ENCODE measurements around the gene MECP2. TPM values are rescaled to one million over a fixed set of nuclear protein-coding genes. Genes with fewer than 3 reads are reported as not detected.

MECP2 gene
- total and polyA plus RNA-seq, 2 donors (not counting 1 experiment from before 2014, with no cell fraction given): 20.0 to 122 TPM

DNA sequence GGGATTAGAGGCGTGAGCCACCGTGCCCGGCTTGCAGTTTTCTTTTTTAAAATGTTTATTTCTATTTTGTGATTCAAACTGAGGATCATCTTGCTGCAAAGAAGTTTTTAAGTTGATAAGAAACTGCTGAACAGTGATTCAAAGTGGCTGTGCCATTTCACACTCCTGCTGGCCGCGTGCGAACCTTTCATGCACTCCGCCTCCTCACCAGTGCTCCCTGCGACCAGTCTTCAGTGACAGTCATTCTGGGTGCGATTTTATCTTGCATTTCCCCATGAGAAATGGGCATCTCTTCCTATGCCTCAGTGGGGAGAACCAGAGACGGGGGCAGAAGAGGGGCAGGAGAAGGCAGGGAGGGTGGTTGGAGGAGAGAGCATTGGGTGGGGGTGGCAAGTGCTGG lies 103.5 kb downstream of the MECP2 start:
- H3K4me1 ChIP-seq (ENCODE audit: control insufficient read depth in 2 of 2, insufficient read depth in 2 of 2, low read length in 2 of 2): no peaks in the 10 kb centered on the region
- intact Hi-C loops (cut with micrococcal nuclease): no loop called here
- TF ChIP-seq, protein P1, sequence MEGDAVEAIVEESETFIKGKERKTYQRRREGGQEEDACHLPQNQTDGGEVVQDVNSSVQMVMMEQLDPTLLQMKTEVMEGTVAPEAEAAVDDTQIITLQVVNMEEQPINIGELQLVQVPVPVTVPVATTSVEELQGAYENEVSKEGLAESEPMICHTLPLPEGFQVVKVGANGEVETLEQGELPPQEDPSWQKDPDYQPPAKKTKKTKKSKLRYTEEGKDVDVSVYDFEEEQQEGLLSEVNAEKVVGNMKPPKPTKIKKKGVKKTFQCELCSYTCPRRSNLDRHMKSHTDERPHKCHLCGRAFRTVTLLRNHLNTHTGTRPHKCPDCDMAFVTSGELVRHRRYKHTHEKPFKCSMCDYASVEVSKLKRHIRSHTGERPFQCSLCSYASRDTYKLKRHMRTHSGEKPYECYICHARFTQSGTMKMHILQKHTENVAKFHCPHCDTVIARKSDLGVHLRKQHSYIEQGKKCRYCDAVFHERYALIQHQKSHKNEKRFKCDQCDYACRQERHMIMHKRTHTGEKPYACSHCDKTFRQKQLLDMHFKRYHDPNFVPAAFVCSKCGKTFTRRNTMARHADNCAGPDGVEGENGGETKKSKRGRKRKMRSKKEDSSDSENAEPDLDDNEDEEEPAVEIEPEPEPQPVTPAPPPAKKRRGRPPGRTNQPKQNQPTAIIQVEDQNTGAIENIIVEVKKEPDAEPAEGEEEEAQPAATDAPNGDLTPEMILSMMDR (IDR thresholded peaks at IDR 0.05): no peak
- TF ChIP-seq EZH2 (IDR thresholded peaks at IDR 0.05; ENCODE audit: borderline replicate concordance, insufficient read depth, low read depth, low read length, poor library complexity, severe bottlenecking): no peak
- ChIA-PET POLR2A (no interaction called here), CTCF (no interaction called here)
- no peaks in the 10 kb centered on the region for H3K79me2 ChIP-seq (ENCODE audit: control insufficient read depth, insufficient read depth, low read length)
- H3K4me3 Mint-ChIP-seq: no peak overlapping the region
- no peak overlapping the region for H3K4me3 ChIP-seq (ENCODE audit: control extremely low read depth in 1 of 5, extremely low read depth in 1 of 5, insufficient read depth in 1 of 5, low read depth in 2 of 5, low read length in 4 of 5)
- ATAC-seq (ENCODE audit: low read depth) (no peak), DNase-seq (no peak)
- no peak overlapping the region for H2AFZ ChIP-seq (ENCODE audit: insufficient read depth, low read depth, low read length, poor library complexity, severe bottlenecking)
- no peak overlapping the region for H3K27ac ChIP-seq (ENCODE audit: low read length in 2 of 2)
- H3K9me3 ChIP-seq (ENCODE audit: control extremely low read depth in 1 of 3, control insufficient read depth in 2 of 3, insufficient read depth in 1 of 3, low read length in 2 of 3): no peaks in the 10 kb centered on the region
- H3K27ac Mint-ChIP-seq: no peak overlapping the region
- no peaks in the 10 kb centered on the region for H3K27me3 ChIP-seq (replicated peaks in 1 of 4; ENCODE audit: control extremely low read depth in 1 of 4, control insufficient read depth in 3 of 4, insufficient read depth in 4 of 4, low read length in 3 of 4)
- no peaks in the 10 kb centered on the region for H3K27me3 Mint-ChIP-seq
- no peaks in the 10 kb centered on the region for H3K4me1 Mint-ChIP-seq
- H3K9ac ChIP-seq (ENCODE audit: low read length): no peak overlapping the region
- H3K9me3 Mint-ChIP-seq (ENCODE audit: insufficient read depth): no peaks in the 10 kb centered on the region
- no peaks in the 10 kb centered on the region for H4K20me1 ChIP-seq (ENCODE audit: control insufficient read depth, insufficient read depth, low read length, poor library complexity, severe bottlenecking)
- WGBS (ENCODE audit: insufficient coverage): 87% methylated on average over 5 of the region's 10 CpGs
- H3K36me3 ChIP-seq (replicated peaks in 1 of 2; ENCODE audit: control extremely low read depth in 1 of 2, control insufficient read depth in 1 of 2, extremely low read depth in 1 of 2, insufficient read depth in 2 of 2, low read length in 1 of 2): no peaks in the 10 kb centered on the region
- H3K4me2 ChIP-seq (replicated peaks; ENCODE audit: low read depth, low read length, poor library complexity, severe bottlenecking): no peak overlapping the region

DNA sequence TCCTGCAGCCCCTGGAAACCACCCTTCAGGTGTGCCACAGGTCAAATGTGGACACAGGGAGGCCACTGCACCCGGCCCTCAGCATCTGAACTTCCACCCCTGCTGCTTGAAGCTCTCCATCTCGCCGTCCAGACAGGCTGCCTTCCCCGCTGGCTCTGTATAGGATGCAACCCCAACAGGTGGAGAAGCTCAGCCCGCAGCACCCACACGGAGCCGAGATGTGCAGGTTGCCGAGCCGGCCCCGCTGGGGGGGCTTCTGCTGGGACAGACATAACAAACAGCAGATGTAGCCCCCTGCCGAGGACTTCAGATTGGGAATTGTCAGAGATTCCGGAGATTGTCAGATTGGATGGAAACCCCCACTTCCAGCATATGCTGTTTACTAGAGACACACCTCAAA lies 104.4 kb downstream of the MECP2 start:
- ATAC-seq (ENCODE audit: low read depth): no peak
- no peaks in the 10 kb centered on the region for H4K20me1 ChIP-seq (ENCODE audit: control insufficient read depth, insufficient read depth, low read length, poor library complexity, severe bottlenecking)

More for the DNA sequence above, 104.4 kb downstream of the MECP2 start:
- H3K9ac ChIP-seq (ENCODE audit: low read length): no peak overlapping the region
- no peaks in the 10 kb centered on the region for H3K79me2 ChIP-seq (ENCODE audit: control insufficient read depth, insufficient read depth, low read length)
- H3K4me3 ChIP-seq (ENCODE audit: control extremely low read depth in 1 of 5, extremely low read depth in 1 of 5, insufficient read depth in 1 of 5, low read depth in 2 of 5, low read length in 4 of 5): no peak overlapping the region
- TF ChIP-seq, protein P1 (IDR thresholded peaks at IDR 0.05): no peak
- no peak for TF ChIP-seq EZH2 (IDR thresholded peaks at IDR 0.05; ENCODE audit: borderline replicate concordance, insufficient read depth, low read depth, low read length, poor library complexity, severe bottlenecking)
- no peak overlapping the region for H3K4me3 Mint-ChIP-seq
- CTCF ChIA-PET: no interaction called here
- H3K4me2 ChIP-seq (replicated peaks; ENCODE audit: low read depth, low read length, poor library complexity, severe bottlenecking): no peak overlapping the region
- no peaks in the 10 kb centered on the region for H3K9me3 Mint-ChIP-seq (ENCODE audit: insufficient read depth)
- H3K9me3 ChIP-seq (ENCODE audit: control extremely low read depth in 1 of 3, control insufficient read depth in 2 of 3, insufficient read depth in 1 of 3, low read length in 2 of 3): no peaks in the 10 kb centered on the region
- H3K27ac Mint-ChIP-seq: no peak overlapping the region
- POLR2A ChIA-PET: no interaction called here
- intact Hi-C loops (cut with micrococcal nuclease): no loop called here
- H2AFZ ChIP-seq (ENCODE audit: insufficient read depth, low read depth, low read length, poor library complexity, severe bottlenecking): no peak overlapping the region
- no peaks in the 10 kb centered on the region for H3K4me1 ChIP-seq (ENCODE audit: control insufficient read depth in 2 of 2, insufficient read depth in 2 of 2, low read length in 2 of 2)
- H3K27me3 Mint-ChIP-seq: no peaks in the 10 kb centered on the region
- H3K4me1 Mint-ChIP-seq: no peaks in the 10 kb centered on the region
- WGBS (ENCODE audit: insufficient coverage): 94% methylated on average over 5 of the region's 12 CpGs
- no peak overlapping the region for H3K27ac ChIP-seq (ENCODE audit: low read length in 2 of 2)
- H3K27me3 ChIP-seq (replicated peaks in 1 of 4; ENCODE audit: control extremely low read depth in 1 of 4, control insufficient read depth in 3 of 4, insufficient read depth in 4 of 4, low read length in 3 of 4): no peaks in the 10 kb centered on the region
- H3K36me3 ChIP-seq (replicated peaks in 1 of 2; ENCODE audit: control extremely low read depth in 1 of 2, control insufficient read depth in 1 of 2, extremely low read depth in 1 of 2, insufficient read depth in 2 of 2, low read length in 1 of 2): no peaks in the 10 kb centered on the region
- DNase-seq: no peak

All from B cell (primary cell).